Measurements from ENCODE around the gene OR2T8.

Gene OR2T8, protein sequence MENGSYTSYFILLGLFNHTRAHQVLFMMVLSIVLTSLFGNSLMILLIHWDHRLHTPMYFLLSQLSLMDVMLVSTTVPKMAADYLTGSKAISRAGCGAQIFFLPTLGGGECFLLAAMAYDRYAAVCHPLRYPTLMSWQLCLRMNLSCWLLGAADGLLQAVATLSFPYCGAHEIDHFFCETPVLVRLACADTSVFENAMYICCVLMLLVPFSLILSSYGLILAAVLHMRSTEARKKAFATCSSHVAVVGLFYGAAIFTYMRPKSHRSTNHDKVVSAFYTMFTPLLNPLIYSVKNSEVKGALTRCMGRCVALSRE

DNA sequence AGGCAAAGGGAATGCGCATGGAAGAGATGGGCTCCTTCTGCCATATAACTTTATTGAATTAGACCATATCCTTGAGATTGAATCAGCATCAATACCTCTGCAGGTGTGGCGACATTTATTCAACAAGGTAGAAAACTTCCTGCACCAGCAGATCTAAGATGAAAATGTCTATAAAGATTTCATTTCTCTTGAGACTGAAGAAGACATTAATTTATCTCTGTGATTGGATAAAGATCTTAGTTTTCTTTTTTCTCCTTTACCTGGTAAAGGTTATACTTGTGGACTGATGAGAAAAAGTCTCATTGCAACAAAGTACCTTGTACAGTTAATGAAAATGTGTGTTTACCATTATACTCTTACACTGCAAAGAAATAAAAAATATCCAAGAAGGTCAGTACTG is at the start of gene OR2T8:
Gene OR2T8, plus strand, starts transcription at position 301 of the 400 bp plus-strand sequence. CDS start 766 bp downstream, outside the sequence.
- no peak for DNase-seq (ENCODE audit: low read depth in 2 of 3, low spot score in 2 of 3)

DNA sequence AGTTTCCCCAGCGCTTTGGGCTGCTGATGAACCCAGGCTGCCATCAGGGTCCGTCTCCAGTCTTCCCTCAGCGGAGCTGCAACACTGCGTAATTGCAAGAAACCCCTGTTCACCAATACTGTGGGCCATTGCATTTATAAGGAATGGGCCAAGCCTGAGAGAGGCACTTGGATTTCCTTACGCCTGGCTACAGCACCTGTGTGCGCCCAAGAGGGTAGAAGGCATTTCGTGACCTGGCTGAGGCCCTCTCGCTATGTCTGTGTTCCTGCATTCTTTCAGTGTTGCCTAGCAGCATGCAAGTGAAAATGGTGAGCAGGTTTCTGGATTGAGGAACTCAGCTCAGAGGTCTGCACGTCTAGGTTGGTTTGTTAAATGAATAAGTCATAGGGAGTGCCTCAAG is 36.7 kb upstream of the OR2T8 start:
- no peak for DNase-seq (ENCODE audit: low read depth in 2 of 3, low spot score in 2 of 3)

DNA sequence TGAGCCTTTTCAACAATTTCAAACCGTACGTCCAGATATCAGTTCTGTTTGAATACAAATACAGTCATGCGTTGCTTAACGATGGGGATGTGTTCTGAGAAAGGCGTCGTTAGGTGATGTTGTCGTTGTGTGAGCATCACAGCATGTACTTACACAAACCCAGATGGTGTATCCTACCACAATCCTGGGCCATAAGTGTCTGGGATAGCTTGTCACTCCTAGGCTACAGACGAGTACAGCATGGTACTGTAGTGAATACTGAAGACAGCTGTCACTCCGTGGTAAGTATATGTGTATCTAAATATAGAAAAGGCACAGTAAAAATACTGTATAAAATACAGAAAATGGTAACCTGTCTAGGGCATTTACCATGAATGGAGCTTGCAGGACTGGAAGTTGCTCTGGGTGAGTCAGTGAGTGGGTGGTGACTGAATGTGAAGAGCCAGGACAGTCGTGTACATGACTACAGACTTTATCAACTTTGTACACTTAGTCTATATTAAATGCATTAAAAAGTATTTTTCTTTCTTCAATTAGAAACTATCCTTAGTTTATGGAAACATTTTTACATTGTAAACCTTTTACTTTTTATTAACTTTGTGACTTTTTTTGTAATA is 35.1 kb upstream of the OR2T8 start:
- DNase-seq (ENCODE audit: low read depth in 2 of 3, low spot score in 2 of 3): no peak

DNA sequence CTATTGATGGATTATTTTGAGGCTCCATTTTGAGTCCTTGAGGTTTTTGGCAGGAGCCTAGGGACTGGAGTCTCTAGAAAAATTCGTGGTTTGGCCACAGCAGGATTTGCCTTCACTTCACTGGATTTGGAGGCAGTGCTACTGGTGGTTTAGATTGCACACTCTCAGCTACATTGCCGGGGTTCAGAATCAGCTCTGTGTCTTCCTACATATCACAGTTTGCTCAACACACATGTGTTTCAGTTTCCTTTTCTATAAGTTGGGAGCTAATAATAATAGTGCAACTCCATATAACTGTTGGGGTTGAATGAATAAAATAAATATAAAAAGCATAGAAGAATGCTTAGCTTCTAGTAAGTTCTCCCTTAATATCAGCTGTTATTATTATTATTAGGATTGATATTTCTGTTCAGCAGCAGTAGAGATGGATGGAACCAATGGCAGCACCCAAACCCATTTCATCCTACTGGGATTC is 24.9 kb upstream of the OR2T8 start, which contains the start of gene OR2W3:
Gene OR2W3, plus strand, starts transcription at position 425 of the 475 bp plus-strand sequence. Its CDS starts 0 bp downstream, at position 425.
- DNase-seq (ENCODE audit: low read depth in 2 of 3, low spot score in 2 of 3): no peak

DNA sequence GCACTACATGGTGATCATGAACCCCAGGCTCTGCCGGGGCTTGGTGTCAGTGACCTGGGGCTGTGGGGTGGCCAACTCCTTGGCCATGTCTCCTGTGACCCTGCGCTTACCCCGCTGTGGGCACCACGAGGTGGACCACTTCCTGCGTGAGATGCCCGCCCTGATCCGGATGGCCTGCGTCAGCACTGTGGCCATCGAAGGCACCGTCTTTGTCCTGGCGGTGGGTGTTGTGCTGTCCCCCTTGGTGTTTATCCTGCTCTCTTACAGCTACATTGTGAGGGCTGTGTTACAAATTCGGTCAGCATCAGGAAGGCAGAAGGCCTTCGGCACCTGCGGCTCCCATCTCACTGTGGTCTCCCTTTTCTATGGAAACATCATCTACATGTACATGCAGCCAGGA is 24.1 kb upstream of the OR2T8 start:
- DNase-seq (ENCODE audit: low read depth in 2 of 3, low spot score in 2 of 3): no peak

DNA sequence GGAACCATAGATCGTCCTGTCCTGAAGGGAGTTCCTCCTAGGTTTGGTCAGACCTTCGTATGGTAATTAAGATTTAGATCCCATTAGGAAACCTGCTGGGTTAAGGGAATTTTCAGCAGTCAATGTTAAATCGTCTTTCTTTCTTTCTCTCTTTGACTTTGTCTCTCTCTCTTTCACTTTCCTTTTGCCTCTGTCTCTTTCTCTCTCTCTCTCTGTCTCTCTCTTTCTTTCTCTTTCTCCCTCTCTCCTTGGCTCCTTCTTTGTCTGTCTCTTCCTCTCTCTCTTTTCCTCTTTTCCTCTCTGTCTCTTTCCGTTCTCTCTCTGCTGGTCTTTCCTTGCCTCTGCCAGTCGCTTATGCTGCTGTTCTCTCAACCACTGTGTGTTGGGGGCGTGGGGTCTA is 15.9 kb upstream of the OR2T8 start:
- DNase-seq (ENCODE audit: low read depth in 2 of 3, low spot score in 2 of 3): no peak

DNA sequence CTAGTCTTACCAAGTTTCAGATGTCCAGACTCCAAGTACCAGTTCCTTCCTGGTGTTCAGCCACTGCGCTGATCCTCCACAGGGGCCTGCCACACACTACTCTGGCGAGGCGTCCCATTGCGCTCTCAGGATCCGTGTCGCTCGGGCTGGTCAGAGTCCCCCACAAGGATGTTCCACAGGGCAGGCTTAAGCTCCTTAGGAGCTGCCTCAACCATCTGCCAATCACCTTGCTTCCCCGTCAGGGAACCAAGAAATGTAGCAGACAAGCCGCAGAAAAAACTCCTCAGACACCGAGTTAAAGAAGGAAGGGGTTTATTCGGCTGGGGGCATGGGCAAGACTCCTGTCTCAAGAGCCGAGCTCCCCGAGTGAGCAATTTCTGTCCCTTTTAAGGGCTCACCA is 14.9 kb upstream of the OR2T8 start:
- no peak for DNase-seq (ENCODE audit: low read depth in 2 of 3, low spot score in 2 of 3)

DNA sequence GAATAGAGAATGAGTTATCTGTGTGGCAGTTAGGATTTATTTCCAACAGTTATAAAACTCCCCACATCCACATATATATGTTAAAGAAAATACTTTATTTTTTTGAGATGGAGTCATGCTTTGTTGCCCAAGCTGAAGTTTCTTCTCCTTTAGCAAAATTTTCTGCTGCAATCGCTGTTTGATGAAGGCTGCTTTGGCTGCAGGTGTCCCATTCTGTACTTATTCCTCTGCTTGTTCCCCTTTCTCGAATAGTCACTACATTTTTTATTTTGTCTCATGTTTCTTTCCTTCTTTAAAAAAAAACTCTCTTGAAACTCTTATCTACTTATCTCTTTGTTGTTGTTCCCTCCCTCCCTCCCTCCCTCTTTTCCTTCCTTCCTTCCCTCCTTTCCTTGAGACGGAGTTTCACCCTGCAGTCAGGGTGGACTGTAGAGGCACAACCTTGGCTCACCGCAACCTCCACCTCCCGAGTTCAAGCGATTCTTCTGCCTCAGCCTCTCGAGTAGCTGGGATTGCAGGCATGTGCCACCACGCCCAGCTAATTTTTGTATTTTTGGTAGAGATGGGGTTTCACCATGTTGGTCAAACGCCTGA is 14.0 kb upstream of the OR2T8 start:
- no peak for DNase-seq (ENCODE audit: low read depth in 2 of 3, low spot score in 2 of 3)

DNA sequence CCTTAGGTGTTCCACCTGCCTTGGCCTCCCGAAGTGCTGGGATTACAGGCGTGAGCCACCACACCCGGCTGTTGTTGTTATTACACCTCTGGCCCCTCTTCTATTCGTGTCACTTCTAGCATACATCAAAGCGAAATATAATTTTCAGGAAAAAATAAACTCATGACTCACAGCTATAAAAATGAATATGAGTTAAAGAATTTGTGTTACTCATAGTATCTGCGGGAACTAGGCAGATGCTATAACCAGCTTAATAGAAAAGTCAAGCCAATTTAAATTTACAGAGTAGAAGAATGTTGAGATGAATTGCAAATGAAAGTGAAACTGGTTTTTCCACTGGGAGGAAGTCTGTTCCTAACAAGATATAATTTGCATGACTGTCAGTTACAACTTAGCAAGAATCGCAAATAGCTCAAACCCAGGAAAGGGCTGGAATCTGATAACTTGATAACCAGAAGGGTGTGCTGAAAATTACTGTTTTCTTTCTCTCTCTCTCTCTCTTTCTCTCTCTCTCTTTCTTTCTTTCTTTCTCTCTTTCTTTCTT is 13.5 kb upstream of the OR2T8 start:
- no peak for DNase-seq (ENCODE audit: low read depth in 2 of 3, low spot score in 2 of 3)

DNA sequence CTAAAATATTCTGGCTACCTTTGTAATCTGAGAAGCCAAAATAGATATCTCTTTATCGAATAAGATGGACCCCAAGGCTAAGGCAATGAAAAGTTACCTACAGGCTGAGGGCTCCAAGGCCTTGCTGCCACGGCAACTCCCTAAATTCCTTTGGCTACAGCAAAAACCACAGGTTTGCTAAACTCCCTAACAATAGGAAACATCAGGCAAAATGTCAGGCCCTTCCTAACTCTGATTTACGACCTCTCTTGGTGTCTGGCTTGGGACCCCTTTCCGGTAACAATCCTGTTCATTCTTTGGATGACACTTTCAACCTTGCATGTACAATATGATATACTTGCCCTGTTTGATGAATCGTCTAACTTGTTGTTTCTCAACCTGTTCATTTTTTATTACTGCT is 11.3 kb upstream of the OR2T8 start:
- DNase-seq (ENCODE audit: low read depth in 2 of 3, low spot score in 2 of 3): no peak

DNA sequence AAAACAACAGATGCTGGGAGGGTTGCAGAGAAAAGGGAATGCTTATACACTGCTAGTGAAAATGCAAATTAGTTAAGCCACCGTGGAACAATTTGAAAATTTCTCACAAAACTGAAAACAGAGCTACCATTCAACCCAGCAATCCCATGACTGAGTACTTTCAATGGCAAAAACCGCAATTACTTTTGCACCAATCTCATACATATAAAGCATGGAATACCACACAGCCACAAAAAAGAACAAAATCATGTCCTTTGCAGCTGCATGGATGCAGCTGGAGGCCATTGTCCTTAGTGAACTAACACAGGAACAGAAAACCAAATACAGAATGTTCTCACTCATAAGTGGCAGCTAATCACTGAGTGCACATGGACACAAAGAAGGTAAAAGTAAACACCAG is 6.3 kb upstream of the OR2T8 start:
- no peak for DNase-seq (ENCODE audit: low read depth in 2 of 3, low spot score in 2 of 3)

DNA sequence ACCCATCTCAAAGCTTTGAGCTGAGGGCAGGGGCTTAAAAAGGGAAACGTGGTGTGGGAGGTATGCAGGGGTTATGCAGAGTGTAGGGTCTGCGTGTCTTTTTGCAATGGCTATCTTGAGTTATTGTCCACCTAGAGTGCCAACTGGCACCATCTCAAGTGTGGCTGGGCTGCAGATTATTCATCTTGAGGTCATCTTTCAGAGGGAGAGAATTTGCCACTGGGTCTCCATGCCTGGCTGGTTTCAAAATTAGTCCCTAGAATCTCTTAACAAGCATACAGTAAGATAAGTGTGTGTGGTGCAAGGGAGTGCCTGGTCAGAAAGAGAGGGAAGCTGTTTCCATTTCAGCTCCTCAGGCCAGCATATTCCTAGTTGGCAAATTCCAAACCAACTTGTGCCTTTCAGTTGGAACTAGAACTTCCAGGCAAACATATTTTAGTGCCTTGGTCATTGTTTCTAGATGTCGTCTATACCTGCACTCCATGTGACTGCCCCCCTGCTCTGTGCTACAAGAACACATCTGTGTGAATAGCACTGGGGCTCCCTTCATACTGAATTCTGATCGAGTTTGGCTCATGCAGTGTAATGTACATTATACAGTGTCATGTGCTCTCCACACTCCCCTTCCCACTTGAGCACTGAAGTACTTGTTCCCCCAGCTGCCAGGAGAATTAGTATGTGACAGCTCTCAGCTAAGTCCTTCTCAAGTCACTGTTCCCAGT is 5.0 kb upstream of the OR2T8 start:
- DNase-seq (ENCODE audit: low read depth in 2 of 3, low spot score in 2 of 3): no peak

DNA sequence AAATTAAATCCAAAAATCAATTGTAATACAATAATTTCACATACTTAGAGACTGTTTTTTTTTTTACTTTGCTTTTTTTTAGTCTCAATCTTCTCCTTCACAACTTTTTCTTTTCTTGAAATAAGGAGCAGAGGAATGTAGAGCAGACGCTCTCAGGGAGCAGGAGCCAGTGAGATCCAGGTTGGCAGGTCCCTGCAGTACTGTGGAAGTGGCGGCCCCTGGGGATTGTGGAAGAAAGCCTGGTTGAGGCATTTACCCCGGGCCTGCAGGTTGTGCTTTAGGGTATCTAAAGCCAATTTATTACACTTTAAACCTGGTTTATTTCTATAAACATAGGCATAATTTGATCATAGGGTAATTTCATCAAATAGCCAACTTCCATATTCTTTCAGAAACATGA is 3.9 kb downstream of the OR2T8 start:
- DNase-seq (ENCODE audit: low read depth in 2 of 3, low spot score in 2 of 3): no peak

DNA sequence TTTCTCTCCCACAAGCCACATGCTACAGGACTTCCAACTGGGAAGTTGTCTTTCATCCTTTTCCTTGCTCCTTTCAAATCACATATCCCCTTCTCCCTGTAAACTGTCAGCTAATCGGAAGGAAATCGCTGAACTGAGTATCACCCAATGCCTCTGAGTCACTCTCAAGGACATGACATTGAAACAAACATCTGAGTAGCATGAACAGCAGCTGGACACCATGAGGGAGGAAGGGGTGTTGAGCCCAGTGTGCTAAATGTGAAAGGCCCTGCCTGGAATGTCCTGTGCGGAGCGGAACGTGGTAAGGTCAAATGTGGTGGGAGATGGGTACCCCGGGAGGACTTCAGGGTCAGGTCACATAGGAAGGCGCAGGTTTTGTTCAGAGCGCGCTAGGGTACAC is 4.8 kb downstream of the OR2T8 start, which contains the start of gene OR2AJ1:
Gene OR2AJ1, plus strand, starts transcription at position 22 of the 400 bp plus-strand sequence. CDS start 8,880 bp downstream, outside the sequence.
- no peak for DNase-seq (ENCODE audit: low read depth in 2 of 3, low spot score in 2 of 3)

DNA sequence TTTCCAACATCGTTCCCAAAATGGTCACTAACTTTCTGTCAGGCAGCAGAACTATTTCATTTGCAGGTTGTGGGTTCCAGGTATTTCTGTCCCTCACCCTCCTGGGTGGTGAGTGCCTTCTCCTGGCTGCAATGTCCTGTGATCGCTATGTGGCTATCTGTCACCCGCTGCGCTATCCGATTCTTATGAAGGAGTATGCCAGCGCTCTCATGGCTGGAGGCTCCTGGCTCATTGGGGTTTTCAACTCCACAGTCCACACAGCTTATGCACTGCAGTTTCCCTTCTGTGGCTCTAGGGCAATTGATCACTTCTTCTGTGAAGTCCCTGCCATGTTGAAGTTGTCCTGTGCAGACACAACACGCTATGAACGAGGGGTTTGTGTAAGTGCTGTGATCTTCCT is 13.9 kb downstream of the OR2T8 start:
- DNase-seq (ENCODE audit: low read depth in 2 of 3, low spot score in 2 of 3): no peak

DNA sequence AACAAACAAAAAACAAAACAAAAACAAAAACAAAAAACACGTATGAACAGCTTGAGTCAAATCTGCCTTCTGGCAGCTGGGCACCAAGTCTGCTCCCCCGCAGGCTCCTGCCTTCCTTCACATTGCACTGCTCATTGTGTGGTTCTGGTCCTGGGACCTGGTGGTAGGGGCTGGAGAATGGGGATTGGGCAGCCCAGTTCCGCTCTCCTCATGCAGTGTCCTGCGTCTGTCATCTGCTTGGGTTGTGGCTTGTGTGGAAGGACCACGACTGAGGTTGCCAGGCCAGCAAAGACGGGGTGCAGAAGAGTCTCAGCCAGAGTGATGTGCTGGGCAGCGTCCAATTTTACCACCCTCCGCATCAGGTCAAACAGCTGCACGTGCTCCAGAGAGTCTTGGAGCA is 15.7 kb downstream of the OR2T8 start:
- DNase-seq (ENCODE audit: low read depth in 2 of 3, low spot score in 2 of 3): no peak

DNA sequence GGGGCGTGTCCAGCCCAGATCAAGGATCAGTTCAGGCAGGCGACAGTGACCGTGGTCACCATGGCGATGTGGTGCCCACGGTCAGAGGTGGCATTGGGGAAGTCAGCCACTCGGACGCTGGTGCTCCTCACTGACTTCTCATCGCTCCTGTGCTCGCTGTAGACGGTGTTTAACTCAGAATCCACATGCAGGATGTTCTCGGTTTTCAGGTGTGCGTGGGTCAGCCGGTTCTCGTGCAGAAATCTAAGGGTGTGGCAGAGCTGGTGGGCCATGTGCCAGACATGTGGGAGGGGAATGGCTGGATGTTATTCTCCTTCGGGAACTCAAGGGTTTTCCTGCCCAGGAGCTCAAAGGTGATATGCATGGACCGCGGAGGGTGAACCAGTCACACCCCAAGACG is 16.4 kb downstream of the OR2T8 start:
- DNase-seq (ENCODE audit: low read depth in 2 of 3, low spot score in 2 of 3): no peak

DNA sequence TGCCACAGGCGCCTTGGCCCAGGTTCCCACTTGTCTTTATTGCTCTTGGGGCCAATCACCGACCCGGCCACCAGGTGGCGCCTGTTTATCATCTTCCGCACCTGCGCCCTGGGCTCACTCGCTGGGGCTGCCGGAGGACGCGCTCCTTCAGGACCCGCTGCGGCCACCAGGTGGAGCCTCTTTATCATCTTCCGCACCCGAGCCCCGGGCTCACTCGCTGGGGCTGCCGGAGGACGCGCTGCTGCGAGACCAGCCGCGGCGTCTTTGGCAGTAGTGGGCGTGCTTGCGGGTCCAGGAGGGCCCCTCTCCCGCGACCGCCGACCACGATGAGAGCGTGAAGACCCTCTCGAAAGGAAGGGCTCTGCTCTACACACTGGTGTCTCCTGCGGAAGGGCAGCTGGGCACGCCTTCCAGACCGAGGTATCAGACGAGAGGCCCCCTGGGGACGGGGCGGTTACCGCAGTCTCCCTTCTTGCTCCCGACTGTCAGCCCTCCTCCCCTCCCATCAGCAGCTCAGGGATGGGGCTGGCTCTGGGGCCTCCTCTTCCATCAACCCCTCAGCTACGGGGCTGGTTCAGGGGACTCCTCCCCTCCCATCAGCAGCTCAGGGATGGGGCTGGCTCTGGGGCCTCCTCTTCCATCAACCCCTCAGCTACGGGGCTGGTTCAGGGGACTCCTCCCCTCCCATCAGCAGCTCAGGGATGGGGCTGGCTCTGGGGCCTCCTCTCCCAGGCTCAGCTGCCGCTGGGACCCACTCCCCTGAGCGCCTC is 17.1 kb downstream of the OR2T8 start:
- peak; percentile 80 to 87 (median 87) for DNase-seq (ENCODE audit: low read depth in 2 of 3, low spot score in 2 of 3)

DNA sequence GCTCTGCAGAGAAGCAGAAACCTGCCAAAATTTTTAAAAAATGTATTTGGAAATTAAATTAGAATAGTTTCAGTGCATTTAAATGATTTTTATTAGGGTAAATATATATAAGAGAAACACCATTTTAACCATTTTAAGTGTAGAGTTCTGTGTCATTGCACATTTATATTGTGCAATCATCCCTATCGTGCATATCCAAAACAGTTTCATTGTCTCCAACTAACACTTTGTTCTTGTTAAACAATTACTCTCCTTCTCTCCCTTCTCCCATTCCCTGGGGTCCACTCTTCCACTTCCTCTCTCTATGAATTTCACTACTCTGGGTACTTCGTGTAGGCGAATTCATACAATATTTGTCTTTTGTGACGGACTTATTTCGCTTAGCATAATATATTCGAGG is 22.6 kb downstream of the OR2T8 start:
- no peak for DNase-seq (ENCODE audit: low read depth in 2 of 3, low spot score in 2 of 3)

DNA sequence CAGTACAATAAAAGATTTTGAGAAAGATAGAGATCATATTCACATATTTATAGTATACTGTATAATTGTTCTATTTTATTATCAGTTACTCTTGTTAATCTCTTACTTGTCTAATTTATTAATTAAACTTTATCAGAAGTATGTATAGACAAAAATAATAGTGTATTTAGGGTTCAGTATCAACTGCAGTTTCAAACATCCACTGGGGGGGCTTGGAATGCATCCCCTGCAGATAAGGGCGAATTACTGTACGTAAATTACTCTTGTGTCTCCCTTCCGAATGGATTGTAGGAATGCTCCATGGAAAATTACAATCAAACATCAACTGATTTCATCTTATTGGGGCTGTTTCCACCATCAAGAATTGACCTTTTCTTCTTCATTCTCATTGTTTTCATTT is 28.5 kb downstream of the OR2T8 start, which contains the start of gene OR2L8:
Gene OR2L8, plus strand, starts transcription at position 301 of the 400 bp plus-strand sequence. Its CDS starts 0 bp downstream, at position 301.
- DNase-seq (ENCODE audit: low read depth in 2 of 3, low spot score in 2 of 3): no peak
